ENCODE data around the gene ADH5. TPM values are rescaled to one million over a fixed set of nuclear protein-coding genes. Genes with fewer than 3 reads are reported as not detected.
"Not testable (repeated sequence)": the region's sequence is repeated elsewhere in the genome, so short reads cannot be mapped to it uniquely, and the experiment has no call there.

The ADH5 gene
- polyA plus RNA-seq (ENCODE audit: insufficient read length) = 92.4 TPM

- peak; percentile 55 for DNase-seq (ENCODE audit: low read depth)
Observed at GRCh38 chr4:99088481-99089365, at the start of gene ADH5. Gene ADH5 (minus strand): TSS chr4:99088788. CDS start chr4:99088700, 88 bp downstream.

- DNase-seq (ENCODE audit: low read depth) = no peak
Observed at GRCh38 chr4:99136329-99136728, 47.7 kb upstream of the ADH5 start.

- DNase-seq (ENCODE audit: low read depth) = no peak
Observed at GRCh38 chr4:99135541-99136162, 47.1 kb upstream of the ADH5 start.

- DNase-seq (ENCODE audit: low read depth) = no peak
Observed at GRCh38 chr4:99134586-99134985, 46.0 kb upstream of the ADH5 start.

GRCh38 chr4:99131378-99131777, 42.8 kb upstream of the ADH5 start:
- DNase-seq (ENCODE audit: low read depth) = no peak

GRCh38 chr4:99126376-99126775, 37.8 kb upstream of the ADH5 start:
- no peak for DNase-seq (ENCODE audit: low read depth)

GRCh38 chr4:99121008-99121407, 32.4 kb upstream of the ADH5 start:
- no peak for DNase-seq (ENCODE audit: low read depth)

- DNase-seq (ENCODE audit: low read depth) = no peak
Observed at GRCh38 chr4:99120501-99120900, 31.9 kb upstream of the ADH5 start.

GRCh38 chr4:99117876-99118693, 29.5 kb upstream of the ADH5 start:
- DNase-seq (ENCODE audit: low read depth) = peak; percentile 25

GRCh38 chr4:99117122-99117841, 28.7 kb upstream of the ADH5 start:
- DNase-seq (ENCODE audit: low read depth) = not testable (repeated sequence)

GRCh38 chr4:99109286-99109685, 20.7 kb upstream of the ADH5 start:
- not testable (repeated sequence) for DNase-seq (ENCODE audit: low read depth)

- DNase-seq (ENCODE audit: low read depth) = no peak
Observed at GRCh38 chr4:99104153-99104552, 15.6 kb upstream of the ADH5 start.

- no peak for DNase-seq (ENCODE audit: low read depth)
Observed at GRCh38 chr4:99103166-99103565, 14.6 kb upstream of the ADH5 start.

GRCh38 chr4:99102634-99103033, 14.0 kb upstream of the ADH5 start:
- DNase-seq (ENCODE audit: low read depth) = no peak

- no peak for DNase-seq (ENCODE audit: low read depth)
Observed at GRCh38 chr4:99100876-99101275, 12.3 kb upstream of the ADH5 start.

- not testable (repeated sequence) for DNase-seq (ENCODE audit: low read depth)
Observed at GRCh38 chr4:99099814-99100213, 11.2 kb upstream of the ADH5 start.

- DNase-seq (ENCODE audit: low read depth) = no peak
Observed at GRCh38 chr4:99099311-99099710, 10.7 kb upstream of the ADH5 start.

- not testable (repeated sequence) for DNase-seq (ENCODE audit: low read depth)
Observed at GRCh38 chr4:99091841-99092240, 3.3 kb upstream of the ADH5 start.

- no peak for DNase-seq (ENCODE audit: low read depth)
Observed at GRCh38 chr4:99091216-99091575, 2.6 kb upstream of the ADH5 start.

- peak; percentile 60 for DNase-seq (ENCODE audit: low read depth)
Observed at GRCh38 chr4:99090481-99091215, 2.1 kb upstream of the ADH5 start.

GRCh38 chr4:99088023-99088449, 552 bp downstream of the ADH5 start:
- peak; percentile 52 for DNase-seq (ENCODE audit: low read depth)
